ENCODE results near the gene MVD. TPM values are rescaled to one million over a fixed set of nuclear protein-coding genes. Genes with fewer than 3 reads are reported as not detected.
A peak's percentile ranks its signal among the peaks of the same experiment; 100 is the strongest.

The MVD gene
- total RNA-seq, 1 experiment from 2014 or later = 38.3 TPM

- H3F3A ChIP-seq (ENCODE audit: low read length, unreplicated experiment) = no peaks in the 10 kb centered on the region
- no peak overlapping the region for H3K27ac ChIP-seq (ENCODE audit: low read length)
- H3K27me3 ChIP-seq (ENCODE audit: low read length) = no peaks in the 10 kb centered on the region
- DNase-seq (peak; percentile 68), ATAC-seq (peak; percentile 64)
- H4K20me1 ChIP-seq (ENCODE audit: low read length) = no peaks in the 10 kb centered on the region
- ChIA-PET POLR2A (ENCODE audit: unreplicated experiment) (no interaction called here), CTCF (no interaction called here)
- peak overlapping the region; percentile 53; the same call in 1 of the 2 replicates for H2AFZ ChIP-seq (ENCODE audit: low read length)
- peak overlapping the region; percentile 59; the same call in 1 of the 2 replicates for H3K4me2 ChIP-seq (ENCODE audit: low read length)
- intact Hi-C loops (cut with micrococcal nuclease) = no loop called here
- no peaks in the 10 kb centered on the region for H3K36me3 ChIP-seq (ENCODE audit: low read depth, low read length)
- H3K9ac ChIP-seq (ENCODE audit: low read length) = no peak overlapping the region
- H3K79me2 ChIP-seq (ENCODE audit: low read length) = no peaks in the 10 kb centered on the region
- TF ChIP-seq CTCF (conservative IDR thresholded peaks at IDR 0.05; ENCODE audit: low read depth, low read length) (peak; percentile 69), EZH2phosphoT487 (IDR thresholded peaks at IDR 0.05; ENCODE audit: borderline replicate concordance, low read length) (no peak)
- no peaks in the 10 kb centered on the region for H3K9me2 ChIP-seq (replicated peaks; ENCODE audit: low read length)
- H3K4me3 ChIP-seq (ENCODE audit: low read length) = peak overlapping the region; percentile 36; the same call in 1 of the 2 replicates
- H3K9me3 ChIP-seq (ENCODE audit: low read length) = no peaks in the 10 kb centered on the region
- H3K4me1 ChIP-seq (ENCODE audit: insufficient read depth, low read length) = peaks cover 6% of the 10 kb centered on the region; the same call in 1 of the 2 replicates
- BruUV-seq (replicated peaks) = no TSS peak
Observed at GRCh38 chr16:88681084-88681680, 18.3 kb upstream of the MVD start.

- ChIA-PET POLR2A (ENCODE audit: unreplicated experiment) (no interaction called here), CTCF (no interaction called here)
- no TSS peak for BruUV-seq (replicated peaks)
- no peaks in the 10 kb centered on the region for H3K9me3 ChIP-seq (ENCODE audit: low read length)
- TF ChIP-seq EZH2 (IDR thresholded peaks at IDR 0.05; ENCODE audit: low read length, unreplicated experiment) (no peak), CTCF (conservative IDR thresholded peaks at IDR 0.05; ENCODE audit: low read depth, low read length) (no peak), EZH2phosphoT487 (IDR thresholded peaks at IDR 0.05; ENCODE audit: borderline replicate concordance, low read length) (no peak)
- no peaks in the 10 kb centered on the region for H4K20me1 ChIP-seq (ENCODE audit: low read length)
- no peak overlapping the region for H3K9ac ChIP-seq (ENCODE audit: low read length)
- H3K9me2 ChIP-seq (replicated peaks; ENCODE audit: low read length) = no peaks in the 10 kb centered on the region
- H3K79me2 ChIP-seq (ENCODE audit: low read length) = no peaks in the 10 kb centered on the region
- no peaks in the 10 kb centered on the region for H3K36me3 ChIP-seq (ENCODE audit: low read depth, low read length)
- peaks cover 6% of the 10 kb centered on the region; the same call in 1 of the 2 replicates for H3K4me1 ChIP-seq (ENCODE audit: insufficient read depth, low read length)
- no peak overlapping the region for H3K27ac ChIP-seq (ENCODE audit: low read length)
- H2AFZ ChIP-seq (ENCODE audit: low read length) = 0 out of 2 replicates have a peak overlapping the region, but pooled peaks have one; percentile 53
- no peak for DNase-seq
- intact Hi-C loops (cut with micrococcal nuclease) = no loop called here
- no peaks in the 10 kb centered on the region for H3F3A ChIP-seq (ENCODE audit: low read length, unreplicated experiment)
- no peaks in the 10 kb centered on the region for H3K27me3 ChIP-seq (ENCODE audit: low read length)
- no peak overlapping the region for H3K4me2 ChIP-seq (ENCODE audit: low read length)
- no peak for ATAC-seq
- no peak overlapping the region for H3K4me3 ChIP-seq (ENCODE audit: low read length)
Observed at GRCh38 chr16:88680554-88681083, 17.7 kb upstream of the MVD start.
